Trophoblast cell (in vitro differentiated cells and primary cell): Measurements from ENCODE around the gene CHST3.
A peak's percentile ranks its signal among the peaks of the same experiment; 100 is the strongest.

Source experiments
- DNase-seq, 2 donors: peaks; one replicate each; pipeline ENCODE4 v3.0.0-alpha.2; 2016
- H2AFZ ChIP-seq: 2 replicates; pipeline ENCODE4 v1.6.1; 2013; ENCODE audit warnings: low read length, moderate library complexity, mild to moderate bottlenecking; ENCODE audit not compliant: insufficient read depth, poor library complexity
- H2AK5ac ChIP-seq: 2 replicates; pipeline ENCODE4 v1.6.1; 2013; ENCODE audit warnings: mild to moderate bottlenecking, low read length
- H2BK120ac ChIP-seq: 2 replicates; pipeline ENCODE4 v1.6.1; 2013; ENCODE audit warnings: low read length, mild to moderate bottlenecking, moderate library complexity; ENCODE audit not compliant: insufficient read depth, poor library complexity
- H2BK12ac ChIP-seq: 2 replicates; pipeline ENCODE4 v1.6.1; 2013; ENCODE audit warnings: mild to moderate bottlenecking, low read length, moderate library complexity
- H2BK5ac ChIP-seq: 2 replicates; pipeline ENCODE4 v1.6.1; 2013; ENCODE audit warnings: low read length, low read depth, moderate library complexity, mild to moderate bottlenecking; ENCODE audit not compliant: poor library complexity
- H3K14ac ChIP-seq: 2 replicates; pipeline ENCODE4 v1.6.1; 2013; ENCODE audit warnings: mild to moderate bottlenecking, low read length
- H3K18ac ChIP-seq: 2 replicates; pipeline ENCODE4 v1.6.1; 2013; ENCODE audit warnings: mild to moderate bottlenecking, low read length
- H3K23ac ChIP-seq: 2 replicates; pipeline ENCODE4 v1.6.1; 2013; ENCODE audit warnings: low read length
- H3K27ac ChIP-seq: 2 replicates; pipeline ENCODE4 v1.5.1; 2013; ENCODE audit warnings: low read depth, mild to moderate bottlenecking, inconsistent platforms, low read length, moderate library complexity
- H3K27me3 ChIP-seq: 2 replicates; pipeline ENCODE4 v1.6.1; 2013; ENCODE audit warnings: inconsistent platforms, mild to moderate bottlenecking, low read length, moderate library complexity; ENCODE audit not compliant: insufficient read depth
- H3K36me3 ChIP-seq, 2 experiments: 1 replicate in 1 of 2; 2 replicates in 1 of 2; pipeline ENCODE4 v1.6.1; 2013; ENCODE audit warnings: low read length in 2 of 2, mild to moderate bottlenecking in 2 of 2, moderate library complexity in 1 of 2; ENCODE audit not compliant: insufficient read depth in 2 of 2, control insufficient read depth in 1 of 2
- H3K4ac ChIP-seq: 2 replicates; pipeline ENCODE4 v1.6.1; 2013; ENCODE audit warnings: low read depth, mild to moderate bottlenecking, low read length, moderate library complexity
- H3K4me1 ChIP-seq, 2 experiments: 1 replicate in 1 of 2; 2 replicates in 1 of 2; pipeline ENCODE4 v1.6.1; 2013; ENCODE audit warnings: low read length in 2 of 2, mild to moderate bottlenecking in 2 of 2, moderate library complexity in 1 of 2; ENCODE audit not compliant: insufficient read depth in 2 of 2, control insufficient read depth in 1 of 2
- H3K4me2 ChIP-seq: 2 replicates; pipeline ENCODE4 v1.6.1; 2013; ENCODE audit warnings: inconsistent platforms, mild to moderate bottlenecking, low read length, moderate library complexity
- H3K4me3 ChIP-seq: 2 replicates; pipeline ENCODE4 v1.5.1; 2013; ENCODE audit warnings: mild to moderate bottlenecking, low read depth, low read length, inconsistent platforms
- H3K79me1 ChIP-seq: one replicate; pipeline ENCODE4 v1.6.1; 2013; ENCODE audit warnings: low read length
- H3K79me2 ChIP-seq: 2 replicates; pipeline ENCODE4 v1.6.1; 2013; ENCODE audit warnings: low read length, mild to moderate bottlenecking; ENCODE audit not compliant: control insufficient read depth, insufficient read depth, poor library complexity
- H3K9ac ChIP-seq: 2 replicates; pipeline ENCODE4 v1.6.1; 2013; ENCODE audit warnings: mild to moderate bottlenecking, low read length
- H3K9me3 ChIP-seq: 2 replicates; pipeline ENCODE4 v1.6.1; 2013; ENCODE audit warnings: low read depth, mild to moderate bottlenecking, control low read depth, inconsistent platforms, low read length; ENCODE audit not compliant: insufficient read depth
- H4K12ac ChIP-seq: 2 replicates; pipeline ENCODE4 v1.6.1; 2013; ENCODE audit warnings: low read depth, mild to moderate bottlenecking, low read length, moderate library complexity
- H4K8ac ChIP-seq: 2 replicates; pipeline ENCODE4 v1.6.1; 2013; ENCODE audit warnings: low read depth, mild to moderate bottlenecking, low read length, moderate library complexity
- H4K91ac ChIP-seq: one replicate; pipeline ENCODE4 v1.6.1; 2013; ENCODE audit warnings: low read depth, mild to moderate bottlenecking, low read length, moderate library complexity
- WGBS: extraction: QIAGEN DNeasy Blood & Tissue Kit; methylation state at CpG from one replicate; pipeline ENCODE4 v1.1.7; 2013; ENCODE audit warnings: missing lambda C conversion rate; ENCODE audit not compliant: insufficient read length, insufficient coverage; ENCODE audit errors: extremely low coverage; 5-methylcytosine and 5-hydroxymethylcytosine counted together

The CHST3 gene

GRCh38 chr10:72043016-72043834, 79.0 kb downstream of the CHST3 start:
- Histone ChIP-seq H3K14ac (peak overlapping the region; percentile 75), H2BK12ac (peak overlapping the region; percentile 80), H3K36me3 (no peaks in the 10 kb centered on the region), H3K4me3 (no peak overlapping the region), H4K8ac (peak overlapping the region; percentile 68), H3K79me2 (peaks cover 9% of the 10 kb centered on the region), H2BK5ac (peak overlapping the region; percentile 51), H3K9ac (no peak overlapping the region), H3K4ac (no peak overlapping the region), H3K27ac (peak overlapping the region; percentile 50), H2BK120ac (peak overlapping the region; percentile 95), H3K27me3 (no peaks in the 10 kb centered on the region), H2AFZ (no peak overlapping the region), H3K4me1 (peaks cover 33 to 38% of the 10 kb centered on the region in 2 experiments), H2AK5ac (peak overlapping the region; percentile 38), H3K9me3 (peaks cover 2% of the 10 kb centered on the region), H3K23ac (no peak overlapping the region), H4K12ac (no peak overlapping the region), H4K91ac (peak overlapping the region; percentile 91), H3K79me1 (peaks cover 36% of the 10 kb centered on the region), H3K18ac (peak overlapping the region; percentile 38), H3K4me2 (peak overlapping the region; percentile 6)
- no CpG with 5 or more reads among the region's 10 CpGs for WGBS
- peak in 1 of 2 donors; percentile 51 for DNase-seq

DNA sequence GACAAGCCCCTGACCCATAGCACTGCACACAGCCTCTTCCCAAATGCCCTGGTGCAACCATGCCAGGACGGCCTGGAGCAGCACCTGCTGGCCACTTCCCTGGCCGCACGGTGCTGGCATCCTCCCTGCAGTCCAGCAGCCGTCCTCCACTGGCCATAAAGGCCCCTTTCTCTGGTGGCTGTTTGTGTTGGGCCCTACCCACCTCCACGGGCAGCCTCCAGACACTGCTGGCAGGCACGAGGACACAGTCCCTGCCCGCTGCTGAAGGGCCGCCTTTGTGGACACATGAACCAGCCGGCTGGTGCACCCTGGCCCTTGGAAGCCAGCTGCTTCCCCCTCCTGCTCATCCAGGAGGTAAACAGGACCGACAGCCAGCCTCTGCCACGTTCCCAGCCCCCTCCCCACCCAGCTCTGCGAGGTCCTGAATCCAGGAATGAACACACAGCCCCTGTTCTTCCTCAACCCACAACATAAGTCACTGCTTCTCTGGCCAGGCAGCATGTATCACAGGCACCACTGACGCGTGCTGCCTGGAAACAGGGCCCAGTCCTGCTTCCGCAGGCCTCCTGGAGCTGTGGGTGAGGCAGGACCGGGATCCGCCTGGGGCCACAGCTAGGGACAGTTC, 80.3 kb downstream of the CHST3 start:
- Histone ChIP-seq H2BK5ac (peak overlapping the region; percentile 3), H4K8ac (peak overlapping the region; percentile 55), H3K27me3 (no peaks in the 10 kb centered on the region), H3K4me2 (no peak overlapping the region), H3K18ac (peak overlapping the region; percentile 50), H3K4ac (no peak overlapping the region), H3K79me2 (peaks cover 8% of the 10 kb centered on the region), H3K4me1 (peaks cover 24 to 27% of the 10 kb centered on the region in 2 experiments), H4K12ac (no peak overlapping the region), H3K9ac (no peak overlapping the region), H3K14ac (peak overlapping the region; percentile 60), H2AFZ (no peak overlapping the region), H3K23ac (no peak overlapping the region), H3K4me3 (no peak overlapping the region), H2BK120ac (peak overlapping the region; percentile 82), H3K79me1 (peaks cover 24% of the 10 kb centered on the region), H3K36me3 (no peaks in the 10 kb centered on the region), H3K27ac (peak overlapping the region; percentile 72), H3K9me3 (peaks cover 3% of the 10 kb centered on the region), H4K91ac (peak overlapping the region; percentile 88), H2BK12ac (peak overlapping the region; percentile 83), H2AK5ac (peak overlapping the region; percentile 80)
- WGBS = no CpG with 5 or more reads among the region's 17 CpGs
- DNase-seq = peak; percentile 41 to 73

- H3K4me2 ChIP-seq = no peak overlapping the region
- H3K79me2 ChIP-seq = peaks cover 8% of the 10 kb centered on the region
- no peak overlapping the region for H2BK5ac ChIP-seq
- no peak overlapping the region for H3K27ac ChIP-seq
- H2BK12ac ChIP-seq = peak overlapping the region; percentile 88
- no peak overlapping the region for H3K4me3 ChIP-seq
- WGBS = no CpG with 5 or more reads among the region's 2 CpGs
- no peak overlapping the region for H4K12ac ChIP-seq
- H3K4me1 ChIP-seq = peaks cover 24 to 27% of the 10 kb centered on the region in 2 experiments
- no peak overlapping the region for H4K91ac ChIP-seq
- H2AK5ac ChIP-seq = peak overlapping the region; percentile 64
- H3K9ac ChIP-seq = no peak overlapping the region
- no peak overlapping the region for H3K18ac ChIP-seq
- H2BK120ac ChIP-seq = no peak overlapping the region
- H3K14ac ChIP-seq = no peak overlapping the region
- peaks cover 3% of the 10 kb centered on the region for H3K9me3 ChIP-seq
- no peak overlapping the region for H4K8ac ChIP-seq
- peaks cover 24% of the 10 kb centered on the region for H3K79me1 ChIP-seq
- no peak overlapping the region for H3K23ac ChIP-seq
- H3K4ac ChIP-seq = no peak overlapping the region
- no peaks in the 10 kb centered on the region for H3K27me3 ChIP-seq
- no peak for DNase-seq
- no peaks in the 10 kb centered on the region for H3K36me3 ChIP-seq
- H2AFZ ChIP-seq = no peak overlapping the region
These were observed 81.4 kb downstream of the CHST3 start for GRCh38 chr10:72045586-72045985.

DNA sequence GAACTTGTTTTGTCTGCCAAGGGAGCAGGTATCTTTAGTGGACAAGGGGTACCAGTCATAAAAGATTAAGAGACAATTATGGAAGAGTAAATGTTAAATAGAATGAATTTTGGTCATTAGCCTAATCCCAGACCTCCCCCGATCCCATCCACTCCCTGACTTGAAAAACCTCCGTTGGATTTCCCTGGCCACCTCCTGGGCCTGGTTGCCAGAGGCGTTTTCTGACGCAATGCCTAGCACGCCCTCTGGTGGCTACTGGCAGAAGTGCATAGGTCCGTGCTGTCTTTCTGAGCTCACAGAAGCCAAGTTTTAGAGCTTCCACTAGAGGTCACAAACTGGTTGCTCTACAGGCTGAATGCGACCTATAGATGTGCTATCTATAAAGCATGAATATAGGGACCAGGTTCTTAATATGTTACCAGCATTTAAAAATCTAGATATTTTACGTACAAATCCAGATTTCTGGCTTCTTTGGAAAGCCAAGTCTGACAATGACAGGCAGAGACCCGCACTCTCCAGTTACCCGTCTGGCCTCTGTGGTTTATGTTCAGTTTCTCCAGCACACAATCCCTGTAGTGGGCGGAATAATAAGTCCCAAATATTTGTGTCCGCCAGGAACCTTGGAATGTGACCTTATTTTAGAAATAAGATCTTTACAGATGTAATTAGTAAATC, 84.4 kb downstream of the CHST3 start:
- Histone ChIP-seq H3K27me3 (no peaks in the 10 kb centered on the region), H3K4me3 (no peak overlapping the region), H2AFZ (no peak overlapping the region), H2BK12ac (no peak overlapping the region), H3K18ac (no peak overlapping the region), H4K91ac (no peak overlapping the region), H3K4ac (no peak overlapping the region), H3K4me1 (peaks cover 9% of the 10 kb centered on the region in 2 experiments), H2AK5ac (no peak overlapping the region), H3K27ac (no peak overlapping the region), H3K9me3 (peaks cover 3% of the 10 kb centered on the region), H3K14ac (no peak overlapping the region), H3K4me2 (no peak overlapping the region), H3K9ac (no peak overlapping the region), H4K8ac (no peak overlapping the region), H2BK120ac (no peak overlapping the region), H3K23ac (no peak overlapping the region), H4K12ac (no peak overlapping the region), H3K79me2 (peaks cover 2% of the 10 kb centered on the region), H3K36me3 (no peaks in the 10 kb centered on the region), H3K79me1 (peaks cover 7% of the 10 kb centered on the region), H2BK5ac (no peak overlapping the region)
- no CpG with 5 or more reads among the region's 12 CpGs for WGBS
- peak; percentile 87 to 99 for DNase-seq
